Measurements from ENCODE around the gene PAPOLA.
"Not testable (repeated sequence)": the region's sequence is repeated elsewhere in the genome, so short reads cannot be mapped to it uniquely, and the experiment has no call there.

Gene PAPOLA

DNA sequence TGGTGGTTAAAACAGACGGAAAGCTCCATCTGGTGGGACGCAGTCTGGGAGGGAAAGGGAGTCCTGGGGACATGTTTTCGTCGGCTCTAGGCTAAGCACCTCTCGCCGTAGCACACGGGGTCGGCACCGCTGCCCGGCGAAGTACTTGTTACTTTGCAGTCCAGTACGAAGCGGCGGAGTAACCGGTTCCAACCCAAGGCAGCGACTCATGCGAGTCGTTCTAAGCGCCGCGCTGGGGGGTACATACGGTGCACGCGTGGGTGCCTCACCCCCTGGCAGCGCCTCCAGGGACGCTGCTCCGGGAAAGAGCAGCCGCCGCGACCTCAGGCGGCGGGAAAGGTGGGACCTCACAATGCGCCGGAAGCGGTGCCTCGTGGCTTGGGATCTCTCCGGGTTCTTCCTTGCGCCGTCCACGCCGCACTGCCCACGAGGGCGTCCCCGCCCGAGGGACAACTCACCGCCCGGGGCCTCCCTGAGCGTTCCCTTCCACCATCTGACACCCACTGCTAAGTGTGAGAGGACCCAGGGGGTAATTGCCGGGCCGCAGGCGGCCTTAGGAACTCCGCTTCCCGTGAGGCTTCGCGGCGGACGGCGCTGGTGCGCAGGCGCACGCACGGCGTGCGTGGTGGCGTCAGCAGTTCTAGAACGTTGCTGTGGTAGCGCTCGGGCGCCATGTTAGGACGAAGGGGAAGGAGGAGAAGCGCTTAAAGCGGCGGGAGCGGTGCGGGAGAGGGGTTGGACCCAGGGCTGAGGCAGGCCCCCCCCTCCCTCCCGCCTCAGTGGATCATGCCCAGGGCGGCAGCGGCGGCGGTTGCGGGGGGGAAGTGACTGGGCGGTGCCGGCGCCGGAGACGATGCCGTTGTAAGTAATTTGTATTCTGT is at the start of gene PAPOLA:
PAPOLA (plus strand) TSS at position 643 of the 881 bp plus-strand sequence; CDS start at position 854, 211 bp downstream.
- DNase-seq (ENCODE audit: low read depth) = peak; percentile 78

DNA sequence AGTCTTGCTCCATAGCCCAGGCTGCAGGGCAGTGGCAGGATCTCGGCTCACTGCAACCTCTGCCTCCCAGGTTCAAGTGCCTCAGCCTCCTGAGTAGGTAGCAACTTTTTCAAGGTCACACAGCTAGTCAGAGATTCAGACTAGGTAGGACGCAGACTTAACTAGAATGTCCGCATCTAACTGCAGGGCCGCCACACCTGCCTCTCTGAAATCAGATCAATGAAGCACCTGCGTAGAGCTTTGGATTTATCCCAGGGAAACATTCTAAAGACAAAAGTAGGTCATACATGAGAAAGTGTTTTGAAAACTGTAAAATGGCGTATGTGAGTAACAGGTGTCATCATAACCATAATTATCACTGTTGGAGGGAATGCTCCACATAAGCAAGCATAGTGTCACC is 49.5 kb upstream of the PAPOLA start:
- DNase-seq (ENCODE audit: low read depth) = no peak

DNA sequence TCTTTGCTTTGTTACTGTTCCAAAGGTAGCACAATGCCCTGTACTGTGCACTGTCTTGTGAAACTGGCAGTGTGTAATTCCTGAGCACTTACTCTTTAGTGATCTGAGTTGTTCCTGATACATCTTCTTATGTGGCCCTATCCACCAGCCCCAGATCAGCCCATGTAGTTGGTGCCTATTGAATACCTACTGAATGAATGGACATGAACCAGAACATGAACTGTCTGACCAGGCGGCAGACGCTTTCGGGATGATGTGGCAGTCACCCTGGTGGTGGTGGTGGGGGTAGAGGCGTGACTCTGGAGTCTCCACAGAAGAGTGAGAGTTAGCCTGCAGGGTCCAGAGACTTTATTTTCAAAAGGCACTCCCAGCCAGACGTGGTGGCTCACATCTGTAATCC is 46.6 kb upstream of the PAPOLA start:
- no peak for DNase-seq (ENCODE audit: low read depth)

DNA sequence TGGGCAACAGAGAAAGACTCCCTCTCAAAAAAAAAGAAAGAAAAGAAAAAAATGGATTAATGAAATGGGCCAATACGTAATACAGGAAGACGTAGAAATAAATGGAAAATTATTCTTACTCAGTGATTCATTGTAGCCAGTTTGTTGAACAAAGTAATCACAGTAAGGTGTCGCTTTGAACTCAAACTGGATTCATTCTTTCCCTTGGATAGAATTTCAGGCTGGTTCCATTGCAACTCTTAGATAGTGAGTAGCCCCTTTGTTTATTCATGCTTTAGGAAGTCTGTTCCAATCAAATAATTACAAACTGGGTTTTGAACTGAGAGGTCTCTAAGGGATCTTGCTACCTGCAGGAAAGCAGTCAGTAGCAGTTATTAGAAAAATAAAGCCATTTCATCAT is 42.3 kb upstream of the PAPOLA start:
- no peak for DNase-seq (ENCODE audit: low read depth)

DNA sequence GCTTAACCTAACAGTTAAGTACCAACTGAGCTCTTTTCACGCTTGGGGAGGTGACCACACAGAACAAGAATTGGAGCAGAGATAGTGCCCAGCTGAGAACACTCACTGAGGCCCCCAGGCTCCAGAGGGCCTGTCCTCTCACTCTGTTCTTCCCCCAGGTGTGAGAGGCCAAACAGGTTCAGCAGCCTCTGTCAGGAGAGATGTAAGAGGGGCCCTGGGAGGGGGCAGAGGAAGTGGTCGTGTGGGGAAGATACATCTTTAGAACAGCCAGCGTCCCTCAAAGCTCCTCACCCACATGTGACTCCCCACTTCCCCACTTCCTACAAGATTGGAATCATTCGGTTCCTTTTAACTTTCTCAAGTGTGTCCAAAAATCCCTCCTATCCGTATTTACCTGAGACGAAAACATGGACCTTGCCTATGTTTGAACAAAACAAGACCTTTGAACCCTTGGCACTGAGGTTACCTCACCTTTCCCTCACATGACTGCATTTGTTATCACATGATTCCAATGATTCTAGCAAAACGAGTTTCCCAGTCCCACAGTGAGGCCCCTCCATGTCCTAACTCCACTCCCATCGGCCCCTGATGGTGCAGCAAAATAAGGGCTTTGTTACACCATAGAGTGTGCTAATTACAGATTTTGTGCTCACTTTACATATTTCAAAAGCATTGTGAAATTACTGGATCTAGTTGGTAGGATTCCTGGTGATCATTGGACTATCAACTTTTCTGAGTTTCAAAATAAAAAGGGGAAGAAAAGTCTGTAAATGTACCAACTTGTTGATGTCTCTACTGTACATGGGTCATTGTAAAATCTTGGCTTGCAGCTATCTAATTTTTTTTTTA is 40.0 kb upstream of the PAPOLA start:
- DNase-seq (ENCODE audit: low read depth) = no peak

DNA sequence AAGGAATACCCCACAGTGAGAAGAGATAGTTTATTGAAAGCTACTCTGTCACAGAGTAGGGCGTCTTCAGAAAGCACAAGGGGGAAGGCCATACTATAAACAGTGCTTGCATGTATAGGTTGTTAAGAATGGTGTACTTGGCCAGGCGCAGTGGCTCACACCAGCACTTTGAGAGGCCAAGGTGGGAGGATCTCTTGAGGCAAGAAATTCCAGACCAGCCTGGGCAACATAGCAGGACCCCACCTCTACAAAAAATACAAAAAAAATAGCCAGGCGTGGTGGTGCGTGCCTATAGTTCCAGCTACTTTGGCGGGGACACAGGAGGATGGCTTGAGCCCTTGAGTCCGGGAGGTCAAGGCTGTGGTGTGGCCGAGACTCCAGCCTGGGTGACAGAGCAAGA is 38.0 kb upstream of the PAPOLA start:
- DNase-seq (ENCODE audit: low read depth) = no peak

DNA sequence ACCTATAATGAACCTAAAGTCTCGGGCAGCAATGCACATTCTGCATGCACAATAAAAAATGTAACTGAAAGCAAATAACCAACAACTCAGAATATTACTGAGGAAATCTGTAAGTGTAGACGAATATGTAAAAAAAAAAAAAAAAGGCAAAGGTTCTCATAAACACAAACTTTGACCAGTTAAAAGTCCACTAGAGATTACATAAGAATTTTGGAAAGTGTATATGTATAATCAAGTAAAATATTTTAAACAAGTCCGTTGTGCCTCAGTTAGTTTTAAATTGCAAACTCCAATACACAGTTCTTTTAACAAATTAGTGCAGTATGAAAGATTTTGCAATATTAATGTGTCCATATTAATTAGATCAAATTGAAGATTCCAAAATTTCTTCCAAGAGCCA is 35.3 kb upstream of the PAPOLA start:
- no peak for DNase-seq (ENCODE audit: low read depth)

DNA sequence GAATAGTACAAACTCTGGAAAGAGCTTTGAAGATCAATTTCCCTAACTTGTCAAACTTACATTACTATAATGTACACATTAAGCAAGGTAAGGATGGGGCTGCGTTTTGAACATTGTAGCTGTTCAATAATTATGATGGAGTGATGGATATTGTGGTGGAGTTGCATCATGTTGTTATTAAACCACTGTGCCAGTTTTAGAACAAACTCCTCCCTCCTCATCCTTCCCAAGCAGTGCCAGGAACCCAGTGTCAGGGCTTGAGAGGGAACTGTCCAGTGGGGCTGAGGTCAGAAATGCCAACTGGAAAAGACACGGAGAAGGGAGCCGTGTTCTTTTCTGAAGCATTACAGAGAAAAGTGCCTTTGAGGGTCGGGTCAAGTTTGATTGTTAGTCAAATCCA is 31.9 kb upstream of the PAPOLA start:
- no peak for DNase-seq (ENCODE audit: low read depth)

DNA sequence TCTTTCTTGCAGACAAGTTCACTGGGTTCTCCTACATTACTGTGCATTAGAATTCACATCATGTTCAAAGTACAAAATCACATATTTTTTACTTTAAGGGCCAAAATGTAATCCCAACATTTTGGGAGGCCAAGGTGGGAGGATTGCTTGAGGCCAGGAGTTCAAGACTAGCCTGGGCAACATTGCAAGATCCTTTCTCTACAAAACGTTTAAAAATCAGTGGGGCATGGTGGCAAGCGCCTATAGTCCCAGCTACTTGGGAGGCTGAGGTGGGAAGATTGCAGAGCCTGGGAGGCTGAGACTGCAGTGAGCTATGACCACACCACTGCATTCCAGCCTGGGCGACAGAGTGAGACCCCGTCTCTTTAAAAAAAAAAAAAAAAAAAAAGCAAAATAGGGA is 31.2 kb upstream of the PAPOLA start:
- DNase-seq (ENCODE audit: low read depth) = not testable (repeated sequence)

DNA sequence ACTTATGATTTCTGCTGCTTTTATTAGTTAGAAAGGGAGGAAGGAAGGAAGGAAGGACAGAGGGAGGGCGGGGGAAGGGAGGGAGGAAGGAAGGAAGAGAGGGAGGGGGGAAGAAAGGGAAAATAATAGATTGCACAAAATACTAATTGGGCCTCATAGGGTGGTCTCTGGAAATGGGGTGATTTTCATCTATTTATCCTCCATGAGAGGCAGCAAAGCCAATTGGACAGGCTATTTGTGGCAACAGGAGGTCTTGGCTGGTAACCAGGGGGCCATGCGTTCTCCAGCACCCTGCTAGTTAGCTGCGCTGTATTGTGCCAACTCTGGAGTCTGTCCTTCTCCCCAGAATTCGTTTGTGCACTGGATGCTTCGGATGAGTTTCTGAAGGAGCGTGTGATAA is 24.1 kb upstream of the PAPOLA start:
- DNase-seq (ENCODE audit: low read depth) = no peak

DNA sequence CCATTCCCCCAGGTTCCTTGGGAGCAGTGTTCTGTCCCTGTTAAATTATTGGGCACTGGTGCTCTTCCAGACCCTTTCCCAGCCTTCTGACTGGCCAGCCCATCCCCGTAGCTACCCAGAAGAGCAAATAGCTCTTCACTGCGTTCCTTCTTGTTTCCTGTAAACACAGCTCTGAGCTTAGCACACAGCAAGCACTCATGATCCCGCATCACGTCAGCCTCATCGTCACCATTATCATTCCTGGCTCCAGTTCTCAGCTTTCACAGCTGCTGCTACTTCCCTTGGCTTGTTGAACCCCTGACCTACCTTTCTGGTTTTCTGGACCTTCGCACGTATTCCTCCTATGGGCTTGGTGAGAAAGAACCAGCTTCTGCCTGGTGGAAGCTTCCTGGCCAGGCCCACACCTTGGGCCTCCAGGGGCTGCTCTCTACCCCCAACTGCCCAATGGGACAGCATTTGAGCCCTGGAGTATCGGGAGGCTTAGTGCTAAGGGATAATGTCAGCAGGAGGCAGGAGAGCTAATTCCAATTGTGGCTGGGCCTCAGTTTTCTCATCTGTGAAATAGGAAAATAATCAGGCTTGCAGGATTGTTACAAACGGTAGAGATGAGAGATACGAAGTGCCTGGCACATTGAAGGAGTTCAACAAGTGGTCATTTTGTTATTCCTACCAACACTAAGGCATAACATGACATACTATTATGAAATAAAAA is 22.6 kb upstream of the PAPOLA start:
- no peak for DNase-seq (ENCODE audit: low read depth)

DNA sequence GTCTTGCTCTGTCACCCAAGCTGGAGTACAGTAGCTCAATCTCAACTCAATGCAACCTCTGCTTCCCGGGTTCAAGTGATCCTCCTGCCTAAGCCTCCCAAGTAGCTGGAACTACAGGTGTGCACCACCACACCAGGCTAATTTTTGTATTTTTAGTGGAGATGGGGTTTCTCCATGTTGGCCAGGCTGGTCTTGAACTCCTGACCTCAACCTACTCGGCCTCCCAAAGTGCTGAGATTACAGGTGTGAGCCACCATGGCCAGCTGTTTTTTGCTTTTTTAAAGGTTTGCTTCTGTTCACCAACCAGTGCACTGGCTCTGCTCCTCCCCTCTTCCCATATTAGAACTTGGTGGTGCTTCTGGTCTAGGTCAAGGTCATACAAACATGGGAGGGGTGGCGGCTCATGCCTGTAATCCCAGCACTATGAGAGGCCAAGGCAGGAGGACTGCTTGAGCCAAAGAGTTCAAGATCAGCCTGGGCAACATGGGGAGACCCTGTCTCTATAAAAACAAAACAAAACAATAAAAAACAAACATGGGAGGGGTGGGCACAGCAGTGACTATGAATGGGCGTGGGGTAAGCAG is 20.4 kb upstream of the PAPOLA start:
- DNase-seq (ENCODE audit: low read depth) = no peak

DNA sequence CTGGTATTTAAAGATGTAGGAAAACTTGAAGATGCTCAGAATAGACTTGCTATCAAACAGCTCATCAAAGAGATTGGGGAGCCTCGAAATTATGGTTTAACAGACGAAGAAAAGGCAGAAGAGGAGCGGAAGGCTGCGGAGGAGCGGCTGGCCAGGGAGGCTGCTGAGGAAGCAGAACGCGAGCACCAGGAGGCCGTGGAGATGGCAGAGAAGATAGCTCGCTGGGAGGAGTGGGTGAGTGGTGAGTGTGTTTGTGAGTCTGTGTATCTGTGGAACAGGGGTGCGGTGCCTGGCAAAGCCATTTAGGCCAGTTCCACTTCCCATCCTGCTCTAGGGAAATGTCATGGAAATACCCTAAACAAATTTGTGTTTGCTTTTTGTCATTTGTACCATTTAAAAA is 19.2 kb upstream of the PAPOLA start:
- DNase-seq (ENCODE audit: low read depth) = no peak

DNA sequence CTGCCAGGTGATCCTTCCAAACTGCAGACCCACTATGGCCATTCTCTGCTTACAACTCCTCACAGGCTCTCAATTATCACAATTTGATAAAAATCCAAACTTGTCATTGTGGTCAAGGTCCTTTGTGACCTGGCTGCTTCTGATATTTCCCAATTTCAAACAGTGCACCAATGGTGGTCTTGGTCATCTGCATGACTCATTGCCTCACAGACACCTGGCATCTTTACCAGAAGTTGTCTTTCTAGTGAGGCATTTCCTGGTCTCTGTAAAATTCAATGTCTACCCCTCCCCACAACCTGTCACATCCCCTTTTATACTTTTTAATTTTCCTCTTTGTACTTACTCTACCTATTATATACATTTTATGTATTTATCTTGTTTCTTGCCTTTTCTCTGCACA is 17.8 kb upstream of the PAPOLA start:
- no peak for DNase-seq (ENCODE audit: low read depth)

DNA sequence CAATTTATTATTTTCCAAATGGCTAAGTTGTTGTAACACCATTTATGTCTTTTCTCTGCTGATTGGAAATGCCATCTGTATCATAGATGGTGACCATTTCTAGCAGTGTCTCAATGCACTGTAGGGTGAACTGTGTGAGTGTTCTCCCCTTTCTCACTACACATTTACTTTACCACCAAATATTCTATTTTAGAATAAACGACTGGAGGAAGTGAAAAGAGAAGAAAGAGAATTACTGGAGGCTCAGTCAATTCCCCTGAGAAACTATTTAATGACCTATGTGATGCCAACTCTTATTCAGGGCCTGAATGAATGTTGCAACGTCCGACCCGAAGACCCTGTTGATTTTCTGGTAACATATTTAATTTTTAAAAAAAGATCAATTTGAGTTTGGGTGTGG is 15.5 kb upstream of the PAPOLA start:
- DNase-seq (ENCODE audit: low read depth) = no peak

DNA sequence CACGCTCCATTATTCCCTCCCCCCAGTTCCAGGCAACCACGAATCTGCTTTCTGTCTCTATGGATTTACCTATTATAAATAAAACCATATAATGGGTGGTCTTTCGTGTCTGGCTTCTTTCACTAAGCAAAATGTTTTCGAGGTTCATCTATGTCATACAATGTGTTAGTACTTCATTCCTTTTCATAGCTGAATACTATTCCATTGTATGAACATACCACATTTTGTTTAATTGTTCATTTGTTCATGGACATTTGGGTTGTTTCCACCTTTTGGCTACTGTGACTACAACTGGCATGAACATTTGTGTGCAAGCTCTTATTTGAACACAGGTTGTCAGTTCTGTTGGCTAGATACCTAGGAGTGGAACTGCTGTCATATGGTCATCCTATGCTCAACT is 12.9 kb upstream of the PAPOLA start:
- DNase-seq (ENCODE audit: low read depth) = no peak

DNA sequence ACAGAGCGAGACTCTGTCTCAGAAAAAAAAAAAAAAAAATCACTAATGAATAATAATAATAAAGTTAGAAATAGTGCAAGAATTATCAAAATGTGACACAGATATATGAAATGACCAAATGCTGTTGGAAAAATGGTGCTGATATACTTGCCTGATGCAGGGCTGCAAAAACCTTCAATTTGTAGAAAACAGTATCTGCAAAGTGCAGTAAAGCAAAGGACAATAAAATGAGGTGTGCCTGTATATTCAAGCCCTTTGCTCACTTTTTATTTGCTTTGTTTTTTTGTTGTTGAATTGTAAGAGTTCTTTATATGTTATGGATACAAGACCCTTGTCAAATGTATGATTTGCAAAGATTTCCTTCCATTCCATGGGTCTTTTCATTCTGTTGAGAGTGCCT is 9.0 kb upstream of the PAPOLA start:
- no peak for DNase-seq (ENCODE audit: low read depth)

DNA sequence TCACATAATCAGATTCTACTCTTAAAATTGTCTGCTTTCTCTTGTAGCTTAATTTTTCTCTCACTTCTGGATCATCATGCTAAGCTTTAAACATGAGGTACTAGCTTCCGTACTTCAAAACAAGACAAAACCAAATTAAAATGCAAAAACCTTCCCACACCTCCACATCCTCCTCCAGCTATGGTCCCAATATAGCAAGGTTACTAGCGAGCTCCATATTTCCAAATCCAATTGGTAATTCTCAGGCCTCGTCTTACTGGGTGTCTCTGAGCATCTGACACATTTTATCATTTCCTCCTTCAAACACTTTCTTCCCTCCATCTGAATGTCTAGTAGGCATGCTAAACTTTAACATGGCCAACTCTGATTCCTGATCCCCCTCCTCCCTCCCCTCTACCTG is 7.9 kb upstream of the PAPOLA start:
- no peak for DNase-seq (ENCODE audit: low read depth)

DNA sequence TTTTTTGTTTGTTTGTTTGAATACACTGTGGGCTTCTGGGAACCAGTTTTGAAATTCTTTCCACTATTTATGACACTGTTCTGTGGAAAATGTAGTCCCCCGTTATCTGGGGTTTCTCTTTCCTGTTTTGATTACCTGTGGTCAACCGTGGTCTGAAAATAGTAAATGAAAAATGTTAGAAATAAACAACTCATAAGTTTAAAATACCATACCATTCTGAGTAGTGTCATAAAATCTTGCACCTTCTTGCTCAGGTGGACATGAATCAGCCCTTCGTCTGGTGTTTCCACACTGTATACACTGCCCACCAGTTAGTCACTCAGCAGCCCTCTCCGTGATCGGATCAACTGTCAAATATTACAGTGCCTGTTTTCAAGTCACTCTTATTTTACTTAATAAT is 5.1 kb upstream of the PAPOLA start:
- no peak for DNase-seq (ENCODE audit: low read depth)

DNA sequence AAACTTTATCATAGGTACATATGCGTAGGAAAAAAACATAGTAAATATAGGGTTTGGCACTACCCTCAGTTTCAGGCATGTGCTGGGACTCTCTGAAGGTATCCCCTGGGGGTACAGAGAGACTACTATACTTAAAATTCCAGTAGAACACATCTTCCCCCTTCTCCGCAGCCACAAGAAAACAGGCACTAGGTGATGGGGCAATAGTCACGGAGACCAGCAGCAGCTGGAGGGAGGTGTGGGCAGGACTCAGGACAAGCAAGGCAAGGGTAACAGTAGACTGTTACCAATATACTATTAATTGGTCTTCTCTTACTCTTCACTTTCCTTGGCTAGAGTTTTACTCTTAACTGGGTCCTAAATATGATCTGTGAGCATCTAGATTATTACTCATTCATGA is 4.6 kb upstream of the PAPOLA start:
- no peak for DNase-seq (ENCODE audit: low read depth)

DNA sequence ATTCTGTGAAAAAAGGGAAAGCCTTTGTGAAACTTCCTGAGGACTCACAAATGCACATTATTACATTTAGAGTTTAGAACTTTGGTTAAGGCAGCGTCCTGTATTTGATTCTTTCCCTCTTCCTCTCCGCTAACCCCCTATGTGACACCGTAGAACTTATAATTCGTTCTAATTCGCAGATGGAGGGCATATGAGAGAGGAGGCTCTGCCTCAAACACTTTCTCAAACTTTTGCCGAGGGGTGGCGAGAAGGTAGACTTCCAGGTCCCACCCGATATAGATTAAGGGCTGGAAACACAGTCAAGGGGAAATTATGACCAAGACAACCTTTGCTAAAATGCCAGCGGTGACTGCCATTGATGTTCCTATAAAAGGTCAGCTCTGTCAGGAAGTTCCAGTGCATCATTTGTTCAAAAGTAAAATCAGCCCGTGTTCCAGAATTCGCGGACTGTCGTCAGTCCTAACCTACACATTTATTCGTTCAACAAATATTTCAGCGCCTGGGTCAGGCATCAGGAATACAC is 904 bp upstream of the PAPOLA start:
- no peak for DNase-seq (ENCODE audit: low read depth)
